Progenitor cell of endocrine pancreas (in vitro differentiated cells): Measurements from ENCODE around the gene MAPK13. TPM values are rescaled to one million over a fixed set of nuclear protein-coding genes. Genes with fewer than 3 reads are reported as not detected.

ENCODE experiments used
- DNase-seq: peaks from one replicate; pipeline ENCODE4 v3.0.0; 2021; ENCODE audit warnings: low spot score; ENCODE audit not compliant: unreplicated experiment
- H3K27ac Mint-ChIP-seq: 2 replicates; pipeline ENCODE4 v1.8.0; 2021; ENCODE audit warnings: mild to moderate bottlenecking, moderate library complexity, mixed read lengths
- H3K27me3 Mint-ChIP-seq: 2 replicates; pipeline ENCODE4 v1.8.0; 2021; ENCODE audit warnings: mixed read lengths
- H3K36me3 Mint-ChIP-seq: 2 replicates; pipeline ENCODE4 v1.8.0; 2022; ENCODE audit warnings: mixed read lengths; ENCODE audit not compliant: insufficient read depth
- H3K4me1 Mint-ChIP-seq: 2 replicates; pipeline ENCODE4 v1.8.0; 2021; ENCODE audit warnings: low read depth, mixed read lengths
- H3K4me3 Mint-ChIP-seq: 2 replicates; pipeline ENCODE4 v1.8.0; 2021; ENCODE audit warnings: low read depth, mild to moderate bottlenecking, moderate library complexity, mixed read lengths
- H3K9me3 Mint-ChIP-seq: 2 replicates; pipeline ENCODE4 v1.8.0; 2021; ENCODE audit warnings: low read depth, mixed read lengths
- CTCF ChIP-seq: fragments of 200-600 bp; sonication (generic); IDR thresholded peaks from one replicate; pipeline ENCODE4 v1.5.0; 2021; ENCODE audit warnings: antibody characterized with exemption, mild to moderate bottlenecking; ENCODE audit not compliant: unreplicated experiment
- total RNA-seq: library from RNA; stranded (reverse); gene quantifications from 2 replicates; pipeline ENCODE4 v1.2.1, GENCODE V29; 2021

Gene MAPK13
- total RNA-seq, 1 donor from 2014 or later, result 41.2 TPM

DNA sequence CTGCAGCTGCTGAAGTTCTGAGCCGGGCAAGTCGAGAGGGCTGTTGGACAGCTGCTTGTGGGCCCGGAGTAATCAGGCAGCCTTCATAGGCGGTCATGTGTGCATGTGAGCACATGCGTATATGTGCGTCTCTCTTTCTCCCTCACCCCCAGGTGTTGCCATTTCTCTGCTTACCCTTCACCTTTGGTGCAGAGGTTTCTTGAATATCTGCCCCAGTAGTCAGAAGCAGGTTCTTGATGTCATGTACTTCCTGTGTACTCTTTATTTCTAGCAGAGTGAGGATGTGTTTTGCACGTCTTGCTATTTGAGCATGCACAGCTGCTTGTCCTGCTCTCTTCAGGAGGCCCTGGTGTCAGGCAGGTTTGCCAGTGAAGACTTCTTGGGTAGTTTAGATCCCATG, 21.2 kb upstream of the MAPK13 start:
- H3K9me3 Mint-ChIP-seq, result no peaks in the 10 kb centered on the region
- TF ChIP-seq CTCF, result no peak
- no peak for DNase-seq
- no peak overlapping the region for H3K27ac Mint-ChIP-seq
- H3K36me3 Mint-ChIP-seq, result peaks cover 12% of the 10 kb centered on the region
- no peak overlapping the region for H3K4me3 Mint-ChIP-seq
- no peaks in the 10 kb centered on the region for H3K4me1 Mint-ChIP-seq
- H3K27me3 Mint-ChIP-seq, result no peaks in the 10 kb centered on the region

DNA sequence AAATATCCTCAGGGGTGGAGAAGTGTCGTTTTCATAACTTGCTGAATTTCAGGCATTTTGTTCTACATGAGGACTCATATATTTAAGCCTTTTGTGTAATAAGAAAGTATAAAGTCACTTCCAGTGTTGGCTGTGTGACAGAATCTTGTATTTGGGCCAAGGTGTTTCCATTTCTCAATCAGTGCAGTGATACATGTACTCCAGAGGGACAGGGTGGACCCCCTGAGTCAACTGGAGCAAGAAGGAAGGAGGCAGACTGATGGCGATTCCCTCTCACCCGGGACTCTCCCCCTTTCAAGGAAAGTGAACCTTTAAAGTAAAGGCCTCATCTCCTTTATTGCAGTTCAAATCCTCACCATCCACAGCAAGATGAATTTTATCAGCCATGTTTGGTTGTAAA, 20.3 kb upstream of the MAPK13 start:
- H3K4me3 Mint-ChIP-seq, result no peak overlapping the region
- no peaks in the 10 kb centered on the region for H3K4me1 Mint-ChIP-seq
- no peak for TF ChIP-seq CTCF
- DNase-seq, result no peak
- H3K36me3 Mint-ChIP-seq, result peaks cover 12% of the 10 kb centered on the region
- H3K27me3 Mint-ChIP-seq, result no peaks in the 10 kb centered on the region
- no peak overlapping the region for H3K27ac Mint-ChIP-seq
- no peaks in the 10 kb centered on the region for H3K9me3 Mint-ChIP-seq

GRCh38 chr6:36110863-36111262, 19.4 kb upstream of the MAPK13 start:
- Mint-ChIP-seq H3K4me3 (no peak overlapping the region), H3K9me3 (no peaks in the 10 kb centered on the region), H3K36me3 (peaks cover 12% of the 10 kb centered on the region), H3K27ac (no peak overlapping the region), H3K4me1 (no peaks in the 10 kb centered on the region), H3K27me3 (no peaks in the 10 kb centered on the region)
- no peak for DNase-seq
- TF ChIP-seq CTCF, result no peak

DNA sequence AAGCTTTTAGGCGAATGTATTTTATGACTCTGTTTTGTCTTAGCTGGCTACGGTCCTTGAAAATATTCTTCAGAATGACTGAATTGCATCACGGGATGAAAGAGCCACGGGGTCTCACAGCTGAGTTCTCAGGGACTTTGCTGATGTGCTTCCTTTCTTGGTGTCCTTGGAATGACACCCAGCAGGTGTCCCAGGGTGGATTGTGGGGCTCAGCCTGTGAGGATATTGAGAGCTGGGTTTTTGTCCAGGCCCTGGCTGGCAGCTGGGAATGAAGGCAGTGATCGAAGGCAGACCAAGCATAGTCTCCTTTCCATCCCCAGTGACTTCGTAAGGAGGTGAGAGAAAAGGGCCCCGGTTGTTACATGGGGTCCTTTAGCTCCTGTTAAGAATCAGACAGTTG, 18.8 kb upstream of the MAPK13 start:
- Mint-ChIP-seq H3K36me3 (peaks cover 14% of the 10 kb centered on the region), H3K27me3 (no peaks in the 10 kb centered on the region), H3K4me3 (no peak overlapping the region)

GRCh38 chr6:36113049-36113448, 17.3 kb upstream of the MAPK13 start:
- Mint-ChIP-seq H3K9me3 (no peaks in the 10 kb centered on the region), H3K36me3 (peaks cover 11% of the 10 kb centered on the region), H3K4me1 (peaks cover 14% of the 10 kb centered on the region), H3K27me3 (no peaks in the 10 kb centered on the region), H3K4me3 (no peak overlapping the region), H3K27ac (no peak overlapping the region)
- DNase-seq, result no peak
- TF ChIP-seq CTCF, result no peak

More for the DNA sequence above, 18.8 kb upstream of the MAPK13 start:
- H3K9me3 Mint-ChIP-seq, result no peaks in the 10 kb centered on the region
- no peak for DNase-seq
- H3K4me1 Mint-ChIP-seq, result peaks cover 2% of the 10 kb centered on the region
- no peak overlapping the region for H3K27ac Mint-ChIP-seq
- TF ChIP-seq CTCF, result no peak
